ENCODE data around the gene TRAPPC8.
"Not testable (repeated sequence)": the region's sequence is repeated elsewhere in the genome, so short reads cannot be mapped to it uniquely, and the experiment has no call there.

Gene TRAPPC8

DNA sequence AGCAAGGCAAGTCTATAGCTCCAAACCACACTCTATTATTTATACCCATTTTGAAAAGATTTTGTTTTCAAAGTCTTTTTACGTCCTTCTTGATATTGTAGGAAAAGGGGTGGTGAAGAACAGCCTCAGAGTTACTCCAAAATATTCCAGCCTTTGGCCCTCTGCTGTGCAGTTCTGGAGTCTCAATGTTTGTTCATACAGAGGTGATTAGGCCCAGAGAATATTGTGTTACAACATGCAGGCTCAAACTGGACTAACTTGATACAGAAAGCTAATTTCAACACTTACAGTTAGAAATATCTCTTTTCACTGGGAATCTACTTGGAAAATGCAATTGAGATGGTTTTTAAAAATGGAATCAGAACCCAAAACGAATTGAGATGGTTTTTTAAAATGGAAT is 141.8 kb downstream of the TRAPPC8 start:
- TF ChIP-seq, protein P1, sequence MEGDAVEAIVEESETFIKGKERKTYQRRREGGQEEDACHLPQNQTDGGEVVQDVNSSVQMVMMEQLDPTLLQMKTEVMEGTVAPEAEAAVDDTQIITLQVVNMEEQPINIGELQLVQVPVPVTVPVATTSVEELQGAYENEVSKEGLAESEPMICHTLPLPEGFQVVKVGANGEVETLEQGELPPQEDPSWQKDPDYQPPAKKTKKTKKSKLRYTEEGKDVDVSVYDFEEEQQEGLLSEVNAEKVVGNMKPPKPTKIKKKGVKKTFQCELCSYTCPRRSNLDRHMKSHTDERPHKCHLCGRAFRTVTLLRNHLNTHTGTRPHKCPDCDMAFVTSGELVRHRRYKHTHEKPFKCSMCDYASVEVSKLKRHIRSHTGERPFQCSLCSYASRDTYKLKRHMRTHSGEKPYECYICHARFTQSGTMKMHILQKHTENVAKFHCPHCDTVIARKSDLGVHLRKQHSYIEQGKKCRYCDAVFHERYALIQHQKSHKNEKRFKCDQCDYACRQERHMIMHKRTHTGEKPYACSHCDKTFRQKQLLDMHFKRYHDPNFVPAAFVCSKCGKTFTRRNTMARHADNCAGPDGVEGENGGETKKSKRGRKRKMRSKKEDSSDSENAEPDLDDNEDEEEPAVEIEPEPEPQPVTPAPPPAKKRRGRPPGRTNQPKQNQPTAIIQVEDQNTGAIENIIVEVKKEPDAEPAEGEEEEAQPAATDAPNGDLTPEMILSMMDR (IDR thresholded peaks at IDR 0.05; ENCODE audit: low read length) = no peak
- TF ChIP-seq EZH2 (IDR thresholded peaks at IDR 0.05; ENCODE audit: borderline replicate concordance, low read length) = no peak
- Histone ChIP-seq H3K9ac (ENCODE audit: low read length) (no peak overlapping the region), H3K4me2 (ENCODE audit: low read length) (no peak overlapping the region), H3F3A (ENCODE audit: insufficient read depth, low read length) (no peaks in the 10 kb centered on the region), H3K36me3 (ENCODE audit: insufficient read depth, low read length) (no peaks in the 10 kb centered on the region), H3K27me3 (ENCODE audit: insufficient read depth, low read length) (no peaks in the 10 kb centered on the region), H3K27ac (ENCODE audit: low read depth, low read length, poor library complexity, severe bottlenecking) (no peak overlapping the region), H3K9me2 (ENCODE audit: low read depth, low read length) (no peaks in the 10 kb centered on the region), H3K79me2 (ENCODE audit: insufficient read depth, low read length) (no peaks in the 10 kb centered on the region), H3K4me3 (ENCODE audit: low read depth, low read length, poor library complexity, severe bottlenecking) (no peak overlapping the region), H3K4me1 (ENCODE audit: insufficient read depth, low read length, severe bottlenecking) (no peaks in the 10 kb centered on the region), H2AFZ (ENCODE audit: low read length) (no peak overlapping the region), H3K9me3 (ENCODE audit: low read length) (no peaks in the 10 kb centered on the region), H4K20me1 (ENCODE audit: insufficient read depth, low read length) (no peaks in the 10 kb centered on the region)

DNA sequence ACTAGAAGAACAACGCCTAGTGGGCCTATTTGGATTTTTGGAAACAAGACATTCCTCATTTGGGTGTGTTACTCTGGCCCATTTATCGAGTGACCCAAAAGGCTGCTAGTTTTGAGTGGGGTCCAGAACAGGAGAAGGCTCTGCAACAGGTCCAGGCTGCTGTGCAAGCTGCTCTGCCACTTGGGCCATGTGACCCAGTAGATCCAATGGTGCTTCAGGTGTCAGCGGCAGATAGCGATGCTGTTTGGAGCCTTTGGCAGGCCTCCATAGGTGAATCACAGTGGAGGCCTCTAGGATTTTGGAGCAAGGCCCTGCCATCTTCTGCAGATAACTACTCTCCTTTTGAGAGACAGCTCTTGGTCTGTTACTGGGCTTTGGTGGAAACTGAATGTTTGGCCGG is 143.7 kb downstream of the TRAPPC8 start:
- H3K27ac ChIP-seq (ENCODE audit: low read depth, low read length, poor library complexity, severe bottlenecking); H3K4me1 ChIP-seq (ENCODE audit: insufficient read depth, low read length, severe bottlenecking): not testable (repeated sequence)

GRCh38 chr18:31798399-31798798 is 144.5 kb downstream of the TRAPPC8 start:
- TF ChIP-seq EZH2 (IDR thresholded peaks at IDR 0.05; ENCODE audit: borderline replicate concordance, low read length) = no peak
- TF ChIP-seq, protein P1 (IDR thresholded peaks at IDR 0.05; ENCODE audit: low read length) = no peak
- Histone ChIP-seq H3K27ac (ENCODE audit: low read depth, low read length, poor library complexity, severe bottlenecking) (no peak overlapping the region), H3K9me2 (ENCODE audit: low read depth, low read length) (no peaks in the 10 kb centered on the region), H3K79me2 (ENCODE audit: insufficient read depth, low read length) (no peaks in the 10 kb centered on the region), H3K4me2 (ENCODE audit: low read length) (no peak overlapping the region), H3K9ac (ENCODE audit: low read length) (no peak overlapping the region), H3K9me3 (ENCODE audit: low read length) (no peaks in the 10 kb centered on the region), H3K36me3 (ENCODE audit: insufficient read depth, low read length) (no peaks in the 10 kb centered on the region), H3K27me3 (ENCODE audit: insufficient read depth, low read length) (no peaks in the 10 kb centered on the region), H3K4me3 (ENCODE audit: low read depth, low read length, poor library complexity, severe bottlenecking) (no peak overlapping the region), H3F3A (ENCODE audit: insufficient read depth, low read length) (no peaks in the 10 kb centered on the region), H3K4me1 (ENCODE audit: insufficient read depth, low read length, severe bottlenecking) (no peaks in the 10 kb centered on the region), H2AFZ (ENCODE audit: low read length) (no peak overlapping the region), H4K20me1 (ENCODE audit: insufficient read depth, low read length) (no peaks in the 10 kb centered on the region)

More for the DNA sequence above, 143.7 kb downstream of the TRAPPC8 start:
- not testable (repeated sequence) for H3K9me3 ChIP-seq (ENCODE audit: low read length); H3K27me3 ChIP-seq (ENCODE audit: insufficient read depth, low read length); H3F3A ChIP-seq (ENCODE audit: insufficient read depth, low read length); H2AFZ ChIP-seq (ENCODE audit: low read length); H3K79me2 ChIP-seq (ENCODE audit: insufficient read depth, low read length); H3K9ac ChIP-seq (ENCODE audit: low read length); H4K20me1 ChIP-seq (ENCODE audit: insufficient read depth, low read length); H3K4me2 ChIP-seq (ENCODE audit: low read length); H3K4me3 ChIP-seq (ENCODE audit: low read depth, low read length, poor library complexity, severe bottlenecking); H3K9me2 ChIP-seq (ENCODE audit: low read depth, low read length); H3K36me3 ChIP-seq (ENCODE audit: insufficient read depth, low read length)

DNA sequence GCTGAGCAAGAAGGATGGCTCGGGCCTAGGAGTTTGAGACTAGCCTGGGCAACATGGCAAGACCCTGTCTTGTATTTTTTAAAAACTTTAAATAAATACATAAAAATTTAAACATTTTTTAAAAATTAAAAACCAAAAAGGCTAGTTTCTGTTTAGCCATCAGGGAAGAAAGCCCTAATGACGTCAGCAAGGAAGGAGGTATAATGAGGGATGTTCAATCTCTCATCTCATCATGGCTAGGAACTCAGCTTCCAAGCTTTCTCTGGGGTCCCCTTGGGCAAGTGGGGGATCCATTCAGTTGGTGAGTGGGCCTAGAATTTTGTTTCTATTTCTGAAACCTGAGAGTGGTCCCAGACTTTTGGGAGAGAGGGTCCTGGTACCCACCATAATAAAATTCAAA is 147.2 kb downstream of the TRAPPC8 start:
- Histone ChIP-seq H3K4me3 (ENCODE audit: low read depth, low read length, poor library complexity, severe bottlenecking) (no peak overlapping the region), H3K9ac (ENCODE audit: low read length) (no peak overlapping the region), H3F3A (ENCODE audit: insufficient read depth, low read length) (no peaks in the 10 kb centered on the region), H3K4me2 (ENCODE audit: low read length) (no peak overlapping the region), H3K27me3 (ENCODE audit: insufficient read depth, low read length) (no peaks in the 10 kb centered on the region), H3K9me2 (ENCODE audit: low read depth, low read length) (no peaks in the 10 kb centered on the region), H3K36me3 (ENCODE audit: insufficient read depth, low read length) (no peaks in the 10 kb centered on the region), H3K9me3 (ENCODE audit: low read length) (no peaks in the 10 kb centered on the region), H4K20me1 (ENCODE audit: insufficient read depth, low read length) (no peaks in the 10 kb centered on the region), H3K4me1 (ENCODE audit: insufficient read depth, low read length, severe bottlenecking) (no peaks in the 10 kb centered on the region), H3K79me2 (ENCODE audit: insufficient read depth, low read length) (no peaks in the 10 kb centered on the region), H2AFZ (ENCODE audit: low read length) (no peak overlapping the region), H3K27ac (ENCODE audit: low read depth, low read length, poor library complexity, severe bottlenecking) (no peak overlapping the region)
- no peak for TF ChIP-seq EZH2 (IDR thresholded peaks at IDR 0.05; ENCODE audit: borderline replicate concordance, low read length)
- TF ChIP-seq, protein P1 (IDR thresholded peaks at IDR 0.05; ENCODE audit: low read length) = no peak
